Ovary (tissue), 3 donors: ENCODE measurements around the gene TICAM1.

Source experiments
- CTCF ChIP-seq, 3 donors: fragments of 450-650 bp in 2 of 3; fragments of 200-600 bp in 1 of 3; IDR thresholded peaks; one replicate each; pipeline versions ENCODE4 v1.5.1 to v1.8.0; 2016 to 2022; ENCODE audit warnings: antibody characterized with exemption in 3 of 3, mild to moderate bottlenecking in 1 of 3
- POLR2A ChIP-seq: fragments of 450-650 bp; IDR thresholded peaks from one replicate; pipeline ENCODE4 v1.6.1; 2017; ENCODE audit warnings: antibody characterized with exemption, mild to moderate bottlenecking, moderate library complexity
- donor health status: DM: no; HTN: no; CAD: no.

DNA sequence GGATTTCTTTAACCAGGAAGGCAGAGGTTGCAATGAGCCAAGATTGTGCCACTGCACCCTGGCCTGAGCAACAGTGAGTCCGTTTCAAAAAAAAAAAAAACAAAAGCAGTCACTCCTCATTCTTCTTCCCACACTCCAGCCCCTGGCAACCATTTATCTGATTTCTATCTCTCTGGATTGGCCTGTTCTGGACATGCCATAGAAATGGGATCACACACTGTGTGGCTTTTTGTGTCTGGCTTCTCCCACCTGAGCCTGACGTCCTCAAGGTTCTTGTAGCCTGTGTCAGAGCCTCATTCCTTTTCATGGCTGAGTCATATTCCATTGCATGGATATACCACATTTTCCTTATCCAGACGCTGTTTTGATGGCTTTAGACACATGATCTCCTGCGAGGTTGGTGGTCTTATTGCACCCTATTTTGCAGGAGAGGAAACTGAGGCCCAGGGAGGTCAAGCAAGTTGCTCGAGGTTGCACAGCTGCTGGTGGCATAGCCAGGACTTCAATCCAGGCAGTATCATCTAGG, 55.8 kb downstream of the TICAM1 start:
- no peak for TF ChIP-seq CTCF (IDR thresholded peaks at IDR 0.05)
- no peak for TF ChIP-seq POLR2A
